ENCODE data around the gene CD46. TPM values are rescaled to one million over a fixed set of nuclear protein-coding genes. Genes with fewer than 3 reads are reported as not detected.

CD46 gene
- total and polyA plus RNA-seq, 10 of the 15 experiments (the other 5 are each of a cell fraction or from before 2014, with no cell fraction given) = 61.1 to 198 (median 81.4) TPM

DNA sequence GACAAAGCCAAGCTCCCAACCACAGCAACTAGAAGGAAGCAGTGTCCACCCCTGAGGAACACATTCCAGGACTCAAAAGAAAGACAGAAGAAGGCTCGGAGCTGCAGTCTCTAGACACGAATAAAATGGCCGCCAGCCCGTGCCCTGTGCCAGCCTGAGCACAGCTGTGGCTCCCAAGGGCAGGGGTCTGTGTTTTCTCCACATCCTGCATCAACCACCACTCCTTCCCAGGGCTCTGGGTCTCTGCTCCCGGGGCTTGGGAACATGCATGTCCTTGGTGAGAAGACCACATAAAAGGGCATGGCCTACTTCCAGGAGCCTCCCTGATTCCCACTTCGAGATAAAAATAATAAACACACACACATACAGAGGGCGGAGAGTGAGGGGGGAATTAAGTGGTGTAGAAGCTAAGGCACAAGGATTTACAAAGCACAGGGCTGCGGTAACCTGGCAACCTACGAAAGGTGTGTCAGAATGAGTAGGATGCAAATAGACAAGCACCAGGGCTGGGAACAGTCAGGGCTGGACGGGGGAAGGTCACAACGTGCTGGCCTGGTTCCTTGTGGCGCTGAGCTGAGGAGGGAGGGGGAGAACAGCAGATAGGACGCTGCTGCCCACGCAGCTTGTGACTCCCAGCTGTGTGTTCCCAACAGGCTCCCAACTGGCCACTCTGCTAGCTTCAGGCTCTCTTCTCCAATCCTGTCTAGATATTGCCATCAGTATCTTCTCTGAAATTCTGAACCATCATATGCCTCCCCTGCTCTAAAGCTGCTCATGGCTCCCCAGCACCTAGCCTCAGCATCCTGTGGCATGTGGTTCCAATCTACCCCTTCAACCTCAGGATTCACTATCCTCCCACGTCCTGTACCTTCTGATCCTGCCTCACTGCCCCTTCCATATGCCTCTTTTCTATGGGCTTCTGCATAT, 86.6 kb downstream of the CD46 start (continued):
- TF ChIP-seq NFIC (IDR thresholded peaks at IDR 0.05; ENCODE audit: low read depth, low read length) (no peak), GATAD2B (conservative IDR thresholded peaks at IDR 0.05; ENCODE audit: low read depth) (no peak), ZNF217 (IDR thresholded peaks at IDR 0.05) (no peak)
- TF ChIP-seq, protein P1, sequence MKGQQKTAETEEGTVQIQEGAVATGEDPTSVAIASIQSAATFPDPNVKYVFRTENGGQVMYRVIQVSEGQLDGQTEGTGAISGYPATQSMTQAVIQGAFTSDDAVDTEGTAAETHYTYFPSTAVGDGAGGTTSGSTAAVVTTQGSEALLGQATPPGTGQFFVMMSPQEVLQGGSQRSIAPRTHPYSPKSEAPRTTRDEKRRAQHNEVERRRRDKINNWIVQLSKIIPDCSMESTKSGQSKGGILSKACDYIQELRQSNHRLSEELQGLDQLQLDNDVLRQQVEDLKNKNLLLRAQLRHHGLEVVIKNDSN (IDR thresholded peaks at IDR 0.05; ENCODE audit: borderline replicate concordance, extremely low read length, insufficient read depth, low read depth, low read length) = no peak

DNA sequence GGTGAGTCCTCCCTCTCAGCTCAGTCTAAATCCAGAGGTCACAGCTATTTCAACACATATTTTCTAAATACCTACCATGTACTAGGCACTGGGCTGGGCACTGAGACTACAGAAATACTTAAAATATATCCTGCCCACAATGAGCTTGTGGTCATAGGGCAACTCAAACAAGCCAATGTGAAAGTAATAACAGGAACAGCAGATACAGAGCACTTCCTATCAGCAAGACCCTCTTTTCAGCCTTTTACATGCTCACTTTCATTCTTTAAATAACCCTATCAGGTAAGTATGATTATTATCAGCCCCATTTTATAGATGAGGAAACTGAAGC, 87.2 kb downstream of the CD46 start:
- SMC1A ChIA-PET (ENCODE audit: uncharacterized antibody, unreplicated experiment) = interaction anchor here (0.7 to 2.6 kb wide), 7 partner anchors 9 to 29 kb away, joined by 3 to 11 read pairs (median 4); no protein-coding TSS in a partner anchor
- ATAC-seq = peak; percentile 48
- no peaks in the 10 kb centered on the region; the same call in 1 of the 2 replicates for H4K20me1 ChIP-seq (ENCODE audit: control insufficient read depth, insufficient read depth)

More for the DNA sequence above, 87.2 kb downstream of the CD46 start:
- no peak overlapping the region; the same call in 1 of the 2 replicates for H3K4me2 ChIP-seq (ENCODE audit: control insufficient read depth, insufficient read depth)
- in situ Hi-C loops (cut with MboI) (no loop called here), intact Hi-C loops (cut with micrococcal nuclease; ENCODE audit: unreplicated experiment) (no loop called here)
- H3K36me3 ChIP-seq (ENCODE audit: control insufficient read depth in 2 of 2, insufficient read depth in 2 of 2, low read length in 1 of 2) = peaks cover 0 to 6% of the 10 kb centered on the region in 2 experiments; a peak in 2 of 4 replicates
- DNase-seq (ENCODE audit: low read depth, low spot score) (no peak), FAIRE-seq (peak; percentile 74)
- TF ChIP-seq SPI1 (IDR thresholded peaks at IDR 0.05; ENCODE audit: borderline replicate concordance, insufficient read depth, low read depth, low read length) (peak; percentile 31; the same call in 1 of the 2 replicates), RUNX3 (IDR thresholded peaks at IDR 0.05; ENCODE audit: low read length) (peak; percentile 65), ZNF274 (IDR thresholded peaks at IDR 0.05; ENCODE audit: insufficient read depth, insufficient read length) (no peak)
- H3K27me3 ChIP-seq (replicated peaks in 1 of 2; ENCODE audit: control insufficient read depth in 2 of 2, insufficient read depth in 2 of 2, low read length in 1 of 2) = no peaks in the 10 kb centered on the region
- ChIA-PET POLR2A (interaction anchor here (0.9 to 1.1 kb wide), 2 partner anchors 9 to 10 kb away, joined by 4 read pairs; no protein-coding TSS in a partner anchor), RAD21 (ENCODE audit: unreplicated experiment) (no interaction called here), CTCF (interaction anchor here (1.0 to 26.0 kb wide), 5 partner anchors 9 to 48 kb away, joined by 3 to 821 read pairs (median 4); no protein-coding TSS in a partner anchor)
- no peaks in the 10 kb centered on the region; the same call in 2 of the 3 replicates for H3K9me3 ChIP-seq (replicated peaks; ENCODE audit: control insufficient read depth, insufficient read depth, low read length)
- H2AFZ ChIP-seq (ENCODE audit: control insufficient read depth, low read depth, low read length) = no peak overlapping the region
- no peak overlapping the region for H3K27ac ChIP-seq (ENCODE audit: control insufficient read depth, insufficient read depth)
- no peak overlapping the region for H3K9ac ChIP-seq (ENCODE audit: control insufficient read depth, insufficient read depth, low read length)
- no TSS peak for BruUV-seq (replicated peaks)
- peaks cover 6% of the 10 kb centered on the region for H3K4me1 ChIP-seq (ENCODE audit: control insufficient read depth, insufficient read depth, low read length)
- no peaks in the 10 kb centered on the region; the same call in 1 of the 2 replicates for H3K79me2 ChIP-seq (ENCODE audit: control insufficient read depth, insufficient read depth, low read length)
- no peak overlapping the region for H3K4me3 ChIP-seq
